Measurements from ENCODE around the gene ZBED4.
"Not testable (repeated sequence)": the region's sequence is repeated elsewhere in the genome, so short reads cannot be mapped to it uniquely, and the experiment has no call there.

The ZBED4 gene

GRCh38 chr22:49852898-49853894 is at the start of gene ZBED4:
TSS of gene ZBED4 (plus strand) at chr22:49853844. CDS start at chr22:49883663, 29,819 bp downstream.
- peak; percentile 91 for FAIRE-seq
- peak; percentile 99 for DNase-seq (ENCODE audit: insufficient read length, low spot score)

GRCh38 chr22:49807129-49807528 is 46.5 kb upstream of the ZBED4 start:
- DNase-seq (ENCODE audit: insufficient read length, low spot score) (no peak), FAIRE-seq (no peak)

- no peak for DNase-seq (ENCODE audit: insufficient read length, low spot score)
- no peak for FAIRE-seq
These were observed 45.6 kb upstream of the ZBED4 start for GRCh38 chr22:49807780-49808708.

- no peak for DNase-seq (ENCODE audit: insufficient read length, low spot score)
- FAIRE-seq: no peak
These were observed 43.2 kb upstream of the ZBED4 start for GRCh38 chr22:49810363-49811019.

- FAIRE-seq (no peak), DNase-seq (ENCODE audit: insufficient read length, low spot score) (no peak)
These were observed 42.4 kb upstream of the ZBED4 start for GRCh38 chr22:49811020-49811791.

GRCh38 chr22:49812838-49813237 is 40.8 kb upstream of the ZBED4 start:
- FAIRE-seq: no peak
- DNase-seq (ENCODE audit: insufficient read length, low spot score): no peak

GRCh38 chr22:49814164-49814686 is 39.4 kb upstream of the ZBED4 start:
- FAIRE-seq: no peak
- DNase-seq (ENCODE audit: insufficient read length, low spot score): no peak

- no peak for FAIRE-seq
- no peak for DNase-seq (ENCODE audit: insufficient read length, low spot score)
These were observed 38.8 kb upstream of the ZBED4 start for GRCh38 chr22:49814856-49815255.

GRCh38 chr22:49815641-49816091 is 38.0 kb upstream of the ZBED4 start:
- FAIRE-seq (no peak), DNase-seq (ENCODE audit: insufficient read length, low spot score) (no peak)

GRCh38 chr22:49817359-49817758 is 36.3 kb upstream of the ZBED4 start:
- FAIRE-seq (no peak), DNase-seq (ENCODE audit: insufficient read length, low spot score) (no peak)

GRCh38 chr22:49820984-49821383 is 32.7 kb upstream of the ZBED4 start:
- FAIRE-seq (no peak), DNase-seq (ENCODE audit: insufficient read length, low spot score) (no peak)

- not testable (repeated sequence) for FAIRE-seq; DNase-seq (ENCODE audit: insufficient read length, low spot score)
These were observed 31.9 kb upstream of the ZBED4 start for GRCh38 chr22:49821741-49822140.

GRCh38 chr22:49823289-49824045 is 30.2 kb upstream of the ZBED4 start:
- DNase-seq (ENCODE audit: insufficient read length, low spot score) (no peak), FAIRE-seq (no peak)

GRCh38 chr22:49824185-49824925 is 29.3 kb upstream of the ZBED4 start:
- DNase-seq (ENCODE audit: insufficient read length, low spot score): peak; percentile 30

GRCh38 chr22:49824936-49825335 is 28.7 kb upstream of the ZBED4 start:
- FAIRE-seq (no peak), DNase-seq (ENCODE audit: insufficient read length, low spot score) (no peak)

More at GRCh38 chr22:49824185-49824925, 29.3 kb upstream of the ZBED4 start:
- FAIRE-seq: peak; percentile 66

- no peak for DNase-seq (ENCODE audit: insufficient read length, low spot score)
- FAIRE-seq: no peak
These were observed 28.2 kb upstream of the ZBED4 start for GRCh38 chr22:49825436-49825835.

GRCh38 chr22:49825944-49826602 is 27.6 kb upstream of the ZBED4 start:
- DNase-seq (ENCODE audit: insufficient read length, low spot score) (no peak), FAIRE-seq (peak; percentile 52)

All from GM19239 (cell line).